ENCODE data around the gene SYF2. TPM values are rescaled to one million over a fixed set of nuclear protein-coding genes. Genes with fewer than 3 reads are reported as not detected.
A peak's percentile ranks its signal among the peaks of the same experiment; 100 is the strongest.

The SYF2 gene
- total RNA-seq, 3 donors from 2014 or later (not counting 1 experiment from before 2014, with no cell fraction given), result 67.9 to 92.2 (median 75.3) TPM

GRCh38 chr1:25194572-25195020 is 37.7 kb downstream of the SYF2 start:
- Mint-ChIP-seq H3K4me1 (peaks cover 15 to 23% of the 10 kb centered on the region in 2 donors), H3K36me3 (no peaks in the 10 kb centered on the region), H3K27ac (peak overlapping the region in 1 of 2 donors; percentile 55), H3K27me3 (ENCODE audit: low read depth in 2 of 2) (peaks cover 0 to 7% of the 10 kb centered on the region in 2 donors), H3K4me3 (no peak overlapping the region), H3K9me3 (no peaks in the 10 kb centered on the region)
- no peak overlapping the region for H3K4me3 ChIP-seq (ENCODE audit: low read length)
- intact Hi-C loops (cut with micrococcal nuclease), result no loop called here
- TF ChIP-seq CTCF (IDR thresholded peaks at IDR 0.05), result no peak
- H3K36me3 ChIP-seq (ENCODE audit: control insufficient read depth, insufficient read depth, low read length), result no peaks in the 10 kb centered on the region
- WGBS (ENCODE audit: insufficient coverage), result 95% methylated on average over 17 of the region's 17 CpGs
- H3K4me1 ChIP-seq (ENCODE audit: control insufficient read depth, insufficient read depth, low read length), result no peaks in the 10 kb centered on the region
- ATAC-seq (no peak), DNase-seq (no peak)
- H3K9me3 ChIP-seq (ENCODE audit: control insufficient read depth, insufficient read depth, low read length), result no peaks in the 10 kb centered on the region
- H3K27me3 ChIP-seq (ENCODE audit: control insufficient read depth, insufficient read depth, low read length), result no peaks in the 10 kb centered on the region
- no peak overlapping the region for H3K27ac ChIP-seq (ENCODE audit: low read length)

- peak overlapping the region; percentile 2 to 55 for H3K27ac Mint-ChIP-seq
Measured at GRCh38 chr1:25194054-25194453, 38.2 kb downstream of the SYF2 start.

GRCh38 chr1:25193229-25193628 is 39.1 kb downstream of the SYF2 start:
- Histone ChIP-seq H3K27ac (ENCODE audit: low read length) (no peak overlapping the region), H3K27me3 (ENCODE audit: control insufficient read depth, insufficient read depth, low read length) (no peaks in the 10 kb centered on the region), H3K4me3 (ENCODE audit: low read length) (no peak overlapping the region), H3K9me3 (ENCODE audit: control insufficient read depth, insufficient read depth, low read length) (no peaks in the 10 kb centered on the region), H3K4me1 (ENCODE audit: control insufficient read depth, insufficient read depth, low read length) (no peaks in the 10 kb centered on the region), H3K36me3 (ENCODE audit: control insufficient read depth, insufficient read depth, low read length) (no peaks in the 10 kb centered on the region)
- H3K9me3 Mint-ChIP-seq, result no peaks in the 10 kb centered on the region
- ATAC-seq, result no peak
- H3K36me3 Mint-ChIP-seq, result no peaks in the 10 kb centered on the region
- peaks cover 11 to 19% of the 10 kb centered on the region in 2 donors for H3K4me1 Mint-ChIP-seq
- no peak for TF ChIP-seq CTCF (IDR thresholded peaks at IDR 0.05)
- no peak for DNase-seq
- intact Hi-C loops (cut with micrococcal nuclease), result no loop called here
- no peak overlapping the region for H3K27ac Mint-ChIP-seq
- no peak overlapping the region for H3K4me3 Mint-ChIP-seq
- H3K27me3 Mint-ChIP-seq (ENCODE audit: low read depth in 2 of 2), result peaks cover 0 to 3% of the 10 kb centered on the region in 2 donors
- WGBS (ENCODE audit: insufficient coverage), result 81% methylated on average over 9 of the region's 9 CpGs

More at GRCh38 chr1:25194054-25194453, 38.2 kb downstream of the SYF2 start:
- Histone ChIP-seq H3K27me3 (ENCODE audit: control insufficient read depth, insufficient read depth, low read length) (no peaks in the 10 kb centered on the region), H3K27ac (ENCODE audit: low read length) (no peak overlapping the region), H3K4me1 (ENCODE audit: control insufficient read depth, insufficient read depth, low read length) (no peaks in the 10 kb centered on the region), H3K36me3 (ENCODE audit: control insufficient read depth, insufficient read depth, low read length) (no peaks in the 10 kb centered on the region), H3K4me3 (ENCODE audit: low read length) (no peak overlapping the region), H3K9me3 (ENCODE audit: control insufficient read depth, insufficient read depth, low read length) (no peaks in the 10 kb centered on the region)
- no peak for TF ChIP-seq CTCF (IDR thresholded peaks at IDR 0.05)
- no peaks in the 10 kb centered on the region for H3K9me3 Mint-ChIP-seq
- 56% methylated on average over 8 of the region's 8 CpGs for WGBS (ENCODE audit: insufficient coverage)
- no peaks in the 10 kb centered on the region for H3K36me3 Mint-ChIP-seq
- ATAC-seq (peak in 1 of 3 donors; percentile 39), DNase-seq (no peak)
- H3K27me3 Mint-ChIP-seq (ENCODE audit: low read depth in 2 of 2), result peaks cover 0 to 4% of the 10 kb centered on the region in 2 donors
- intact Hi-C loops (cut with micrococcal nuclease), result no loop called here
- H3K4me3 Mint-ChIP-seq, result no peak overlapping the region
- peaks cover 15 to 23% of the 10 kb centered on the region in 2 donors for H3K4me1 Mint-ChIP-seq

GRCh38 chr1:25192154-25192553 is 40.1 kb downstream of the SYF2 start:
- H3K4me3 Mint-ChIP-seq, result no peak overlapping the region
- H3K27me3 ChIP-seq (ENCODE audit: control insufficient read depth, insufficient read depth, low read length), result no peaks in the 10 kb centered on the region
- TF ChIP-seq CTCF (IDR thresholded peaks at IDR 0.05), result no peak
- H3K27me3 Mint-ChIP-seq (ENCODE audit: low read depth in 2 of 2), result peaks cover 0 to 3% of the 10 kb centered on the region in 2 donors
- WGBS (ENCODE audit: insufficient coverage), result 92% methylated on average over 5 of the region's 5 CpGs
- H3K4me1 ChIP-seq (ENCODE audit: control insufficient read depth, insufficient read depth, low read length), result no peaks in the 10 kb centered on the region
- no peaks in the 10 kb centered on the region for H3K9me3 Mint-ChIP-seq
- H3K4me3 ChIP-seq (ENCODE audit: low read length), result no peak overlapping the region
- H3K36me3 Mint-ChIP-seq, result no peaks in the 10 kb centered on the region
- no peak for DNase-seq
- intact Hi-C loops (cut with micrococcal nuclease), result no loop called here
- H3K4me1 Mint-ChIP-seq, result peaks cover 7 to 14% of the 10 kb centered on the region in 2 donors
- H3K27ac ChIP-seq (ENCODE audit: low read length), result no peak overlapping the region
- H3K27ac Mint-ChIP-seq, result no peak overlapping the region
- no peak for ATAC-seq
- H3K36me3 ChIP-seq (ENCODE audit: control insufficient read depth, insufficient read depth, low read length), result no peaks in the 10 kb centered on the region
- H3K9me3 ChIP-seq (ENCODE audit: control insufficient read depth, insufficient read depth, low read length), result no peaks in the 10 kb centered on the region
